Suprapubic skin (tissue), 3 donors: Measurements from ENCODE around the gene SULF2.

Experiments used
- CTCF ChIP-seq, 2 donors: fragments of 200-600 bp in 1 of 2; fragments of 450-650 bp in 1 of 2; sonication (generic) in 1 of 2; IDR thresholded peaks; one replicate each; pipeline ENCODE4 v1.5.1; 2016 to 2019; ENCODE audit warnings: antibody characterized with exemption in 2 of 2, mild to moderate bottlenecking in 1 of 2, moderate library complexity in 1 of 2
- EP300 ChIP-seq: sonication (generic); formaldehyde crosslinking; IDR thresholded peaks from one replicate; pipeline ENCODE4 v1.6.1; 2017; ENCODE audit warnings: antibody characterized with exemption
- POLR2A ChIP-seq, 2 donors: fragments of 450-650 bp; IDR thresholded peaks; one replicate each; pipeline ENCODE4 v1.6.1; 2017; ENCODE audit warnings: antibody characterized with exemption in 2 of 2, mild to moderate bottlenecking in 2 of 2, moderate library complexity in 2 of 2

- TF ChIP-seq CTCF (IDR thresholded peaks at IDR 0.05): no peak
- TF ChIP-seq POLR2A (IDR thresholded peaks at IDR 0.05): no peak
- no peak for TF ChIP-seq EP300
These were observed 172.6 kb downstream of the SULF2 start for GRCh38 chr20:47612670-47613069.
